Measurements from ENCODE around the gene RSPO4.
"Not testable (repeated sequence)": the region's sequence is repeated elsewhere in the genome, so short reads cannot be mapped to it uniquely, and the experiment has no call there.

The RSPO4 gene

GRCh38 chr20:1001911-1002681 is at the start of gene RSPO4:
RSPO4 (minus strand) TSS chr20:1002311; CDS start chr20:1002164, 147 bp downstream.
- DNase-seq = peak; percentile 63

DNA sequence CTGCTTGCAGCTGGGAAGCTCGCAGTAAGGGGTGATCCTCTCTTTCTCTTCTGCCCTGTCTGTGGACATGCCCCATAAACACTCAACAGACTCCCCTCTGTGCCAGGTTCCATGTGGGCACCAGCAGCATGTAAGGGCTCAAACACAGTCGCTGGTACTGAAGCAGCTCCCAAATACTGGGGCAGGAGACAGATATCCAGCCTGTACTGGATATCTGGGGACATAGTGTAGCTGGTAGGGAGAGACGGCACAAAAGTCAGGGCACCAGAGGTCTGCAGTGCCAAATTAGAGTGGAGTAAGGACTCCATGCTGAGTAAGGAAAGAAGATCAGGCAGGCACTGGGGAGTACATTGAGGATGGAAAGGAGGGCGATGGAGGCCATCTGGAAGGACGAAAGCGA is 48.3 kb upstream of the RSPO4 start:
- no peak for DNase-seq

DNA sequence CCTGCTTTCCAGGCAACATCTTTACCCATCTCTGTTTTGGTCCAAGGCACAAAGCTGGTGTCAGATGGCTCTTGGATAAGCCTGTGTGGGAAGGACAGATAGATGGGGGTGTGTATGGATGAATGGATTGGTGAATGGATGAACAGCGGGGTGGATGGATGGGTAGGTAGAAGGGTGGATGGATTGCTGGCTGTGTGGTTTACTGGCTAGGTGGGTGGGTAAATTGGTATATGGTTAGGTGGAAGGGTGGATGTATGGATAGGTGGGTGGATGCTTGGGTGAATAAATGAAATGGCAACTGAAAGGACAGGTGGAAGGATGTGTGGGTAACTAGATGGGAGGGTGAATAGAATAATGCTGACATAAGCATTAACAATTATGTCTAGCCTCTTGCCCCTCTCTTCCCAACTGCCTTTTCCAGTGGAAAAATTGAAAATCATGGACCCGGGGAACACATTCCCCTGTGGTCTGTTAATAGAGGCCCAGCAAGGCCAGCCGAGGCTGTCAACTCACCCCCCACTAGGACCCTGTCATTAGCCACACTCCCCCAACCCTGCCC is 43.8 kb upstream of the RSPO4 start:
- DNase-seq = no peak

DNA sequence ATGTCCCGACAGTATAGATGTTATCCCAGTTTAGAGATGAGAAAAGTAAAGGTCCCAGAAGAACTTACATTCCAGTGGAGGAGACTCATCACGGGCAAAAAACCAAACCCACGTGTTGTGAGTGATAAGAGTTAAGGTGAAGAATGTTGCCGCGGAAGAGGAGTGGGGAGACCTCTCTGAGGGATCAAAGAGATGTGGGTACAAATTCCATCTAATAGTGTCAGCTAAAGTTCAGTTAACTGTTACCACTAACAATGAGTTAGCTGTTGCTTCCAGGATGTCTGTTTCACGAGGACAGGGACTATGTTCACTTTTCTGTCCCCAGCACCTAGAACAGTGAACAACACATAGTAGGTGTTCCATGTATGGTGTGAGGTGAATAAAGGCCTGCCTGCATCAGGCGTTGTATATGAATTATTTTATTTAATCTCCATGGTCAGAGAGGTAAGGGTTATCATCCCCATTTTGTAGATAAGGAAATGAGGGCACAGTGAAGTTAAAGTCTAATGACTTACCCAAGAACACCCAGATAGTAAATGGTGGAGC is 39.8 kb upstream of the RSPO4 start:
- no peak for DNase-seq

GRCh38 chr20:1038205-1038604 is 36.1 kb upstream of the RSPO4 start:
- DNase-seq = no peak

DNA sequence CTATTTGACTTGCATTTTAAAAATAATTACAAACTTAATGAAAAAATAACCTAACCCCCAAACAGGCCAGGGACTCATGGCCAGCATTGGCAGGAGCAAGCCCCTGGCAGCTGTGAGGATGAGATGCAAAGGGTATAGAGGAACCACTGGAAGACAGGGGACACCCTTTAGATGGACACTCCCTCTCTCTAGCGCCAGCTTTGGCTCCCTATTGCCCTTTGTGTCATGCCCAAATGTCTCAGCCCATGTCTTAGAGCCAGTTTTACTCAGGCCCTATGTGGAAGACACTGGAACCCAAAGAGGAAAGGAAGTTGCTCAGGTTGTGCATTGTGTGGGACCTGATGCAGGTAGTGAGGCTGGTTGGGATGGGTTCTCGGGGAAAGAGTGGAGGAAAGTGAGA is 34.9 kb upstream of the RSPO4 start:
- DNase-seq = no peak

- no peak for DNase-seq
Measured at GRCh38 chr20:1035466-1035865, 33.4 kb upstream of the RSPO4 start.

- peak; percentile 30 for DNase-seq
Measured at GRCh38 chr20:1034415-1034789, 32.3 kb upstream of the RSPO4 start.

DNA sequence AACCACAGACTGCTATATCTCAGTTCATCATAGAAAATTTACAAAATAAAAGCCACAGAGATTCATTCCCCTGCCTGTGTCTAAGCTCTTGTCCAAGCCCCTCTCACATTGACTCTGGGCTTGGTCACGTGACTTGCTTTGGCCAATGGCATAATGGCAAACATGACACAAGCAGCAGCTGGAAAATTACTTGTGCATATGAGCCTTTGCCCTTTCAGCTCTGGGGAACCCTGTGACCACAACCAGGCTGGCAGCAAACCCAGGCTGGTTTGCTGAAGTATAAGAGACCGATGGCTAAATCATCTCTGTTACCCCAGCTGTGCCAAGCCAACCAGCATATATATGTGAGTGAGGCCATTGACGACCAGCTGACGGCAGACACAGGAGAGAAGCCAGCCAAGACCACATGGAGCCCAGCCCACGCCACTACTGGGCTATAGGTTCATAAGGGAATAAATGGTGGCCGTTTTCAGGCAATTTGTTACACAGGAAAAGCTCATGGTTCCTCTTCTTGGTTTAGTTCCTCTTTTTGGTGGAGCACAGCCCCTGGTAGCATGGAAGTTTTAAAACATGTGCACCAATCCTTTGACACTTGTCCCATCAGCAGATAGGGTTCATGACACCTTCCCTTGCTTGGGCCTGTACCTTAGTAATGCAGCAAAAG is 31.8 kb upstream of the RSPO4 start:
- no peak for DNase-seq

- DNase-seq = no peak
Measured at GRCh38 chr20:1029980-1030379, 27.9 kb upstream of the RSPO4 start.

DNA sequence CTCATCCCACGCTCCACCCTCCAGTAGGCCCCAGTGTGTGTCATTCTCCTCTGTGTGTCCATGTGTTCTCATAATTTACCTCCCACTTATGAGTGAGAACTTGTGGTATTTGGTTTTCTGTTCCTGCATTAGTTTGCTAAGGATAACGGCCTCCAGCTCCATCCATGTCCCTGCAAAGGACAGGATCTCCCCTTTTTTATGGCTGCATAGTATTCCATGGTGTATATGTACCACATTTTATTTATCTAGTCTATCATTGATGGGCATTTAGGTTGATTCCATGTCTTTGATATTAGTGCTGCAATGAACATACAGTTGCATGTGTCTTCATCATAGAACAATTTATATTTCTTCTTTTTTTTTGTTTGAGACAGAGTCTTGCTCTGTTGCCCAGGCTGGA is 24.1 kb upstream of the RSPO4 start:
- DNase-seq = not testable (repeated sequence)

- DNase-seq = no peak
Measured at GRCh38 chr20:1022871-1023270, 20.8 kb upstream of the RSPO4 start.

GRCh38 chr20:1020614-1021013 is 18.5 kb upstream of the RSPO4 start:
- no peak for DNase-seq

- no peak for DNase-seq
Measured at GRCh38 chr20:1019344-1019743, 17.2 kb upstream of the RSPO4 start.

GRCh38 chr20:1017677-1018076 is 15.6 kb upstream of the RSPO4 start:
- DNase-seq = no peak

DNA sequence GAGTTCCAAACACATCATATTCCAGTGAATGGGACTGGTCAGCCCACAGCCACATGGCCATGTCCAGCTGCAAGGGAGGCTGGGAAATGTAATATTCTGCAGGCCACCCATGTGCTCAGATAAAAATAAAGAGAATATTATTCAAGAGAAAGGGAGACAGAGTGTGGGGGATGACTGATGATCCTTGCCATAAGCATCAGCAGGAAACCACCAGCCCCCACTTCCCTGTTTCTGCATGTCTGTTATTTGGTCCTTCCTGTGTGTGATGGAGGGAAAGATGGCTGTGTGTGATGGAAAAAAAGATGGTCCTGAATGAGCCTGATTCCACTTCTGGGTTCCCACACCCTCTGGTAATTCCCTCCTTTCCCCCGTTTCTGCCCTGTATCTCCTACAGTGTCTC is 13.1 kb upstream of the RSPO4 start:
- no peak for DNase-seq

DNA sequence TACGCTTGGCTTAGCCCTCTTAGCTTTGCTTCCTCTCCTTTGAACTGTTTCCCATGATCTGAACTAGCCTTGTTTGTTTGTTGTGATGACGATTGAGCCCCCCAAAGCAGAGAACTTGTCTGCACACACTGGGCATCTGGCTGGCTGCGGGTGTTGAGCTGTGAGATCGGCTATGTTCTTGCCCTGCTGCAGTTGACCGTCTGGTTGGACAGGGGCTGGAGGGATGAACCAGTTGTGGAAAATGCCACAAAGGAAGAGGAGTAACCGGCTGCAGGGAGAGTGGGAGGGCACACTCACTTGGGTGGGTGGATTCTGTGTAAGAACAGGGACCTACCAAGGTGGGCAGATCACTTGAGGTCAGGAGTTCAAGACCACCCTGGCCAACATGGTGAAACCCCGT is 12.4 kb upstream of the RSPO4 start:
- no peak for DNase-seq

DNA sequence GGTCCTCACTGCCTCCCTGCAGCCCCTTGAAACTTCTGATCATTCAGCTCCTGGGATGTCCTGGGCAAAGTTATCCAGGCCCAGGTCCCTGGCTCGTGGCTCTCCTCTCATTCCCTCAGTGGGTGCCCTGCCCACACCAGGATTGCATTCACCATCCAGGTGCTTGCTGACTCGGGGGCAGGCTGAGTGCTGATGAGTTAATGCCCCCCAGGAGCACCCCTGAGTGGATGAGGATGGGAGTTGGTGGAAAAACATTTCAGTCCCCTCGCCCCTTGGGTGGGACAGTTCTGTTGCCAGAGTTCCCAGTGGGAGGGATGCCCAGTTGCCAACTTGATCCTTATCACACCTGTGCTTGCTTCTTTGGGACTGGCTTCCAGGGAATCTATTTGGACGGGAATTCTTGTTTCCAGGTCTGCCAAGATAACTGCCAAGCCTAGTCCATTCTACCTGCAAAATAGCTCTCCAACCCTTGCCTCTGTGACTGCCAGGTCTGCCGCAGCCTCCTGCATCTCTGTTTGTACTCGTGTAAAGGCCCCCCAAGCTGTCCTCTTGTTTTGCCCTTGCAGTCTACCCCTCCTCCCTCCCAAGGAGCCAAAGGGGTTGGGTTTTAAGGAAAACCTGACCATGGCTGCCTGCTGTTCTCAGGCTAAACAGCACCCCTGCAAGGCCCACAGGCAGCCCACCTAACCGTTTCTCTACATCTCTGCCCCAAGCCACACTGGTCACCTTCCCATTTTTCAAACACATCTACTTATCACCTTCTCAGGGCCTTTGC is 11.6 kb upstream of the RSPO4 start:
- DNase-seq = no peak

GRCh38 chr20:1012359-1013168 is 10.5 kb upstream of the RSPO4 start:
- DNase-seq = no peak

- no peak for DNase-seq
Measured at GRCh38 chr20:1010659-1011058, 8.5 kb upstream of the RSPO4 start.

DNA sequence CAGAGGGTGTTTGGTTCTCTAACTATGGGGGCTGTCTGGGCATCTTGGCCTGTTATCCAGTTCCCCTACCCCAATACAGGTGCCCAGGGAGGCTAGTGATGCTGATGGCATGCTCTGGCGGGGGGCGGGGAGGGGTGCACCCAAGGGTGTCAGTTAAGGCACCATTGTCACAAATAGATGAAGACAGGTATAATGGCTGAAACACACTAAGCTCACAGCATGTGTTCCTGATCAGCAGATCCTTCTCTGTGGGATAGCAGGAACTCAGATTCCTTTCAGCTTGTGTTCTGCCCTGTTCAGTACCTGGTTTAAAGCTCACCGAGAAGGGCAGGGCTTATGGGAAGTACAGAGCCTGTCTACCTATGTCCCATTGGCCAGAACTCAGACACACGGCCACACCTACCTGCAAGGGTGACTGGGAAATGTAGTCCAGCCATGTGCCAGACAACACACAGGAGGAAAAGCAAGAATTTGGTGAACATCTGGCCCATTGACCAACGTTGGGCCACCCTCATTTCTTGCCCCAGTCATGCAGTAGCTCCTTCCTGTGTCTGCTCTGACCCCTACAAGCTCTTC is 3.4 kb upstream of the RSPO4 start:
- peak; percentile 77 for DNase-seq
